A673 (cell line): ENCODE results near the gene RNASE8.

ENCODE experiments used
- CTCF ChIP-seq: fragments of 300-800, 200-600 bp; sonication (generic); conservative IDR thresholded peaks from 2 replicates; pipeline ENCODE4 v1.5.1; 2017; ENCODE audit warnings: low read depth, mild to moderate bottlenecking, antibody characterized with exemption, low read length, moderate library complexity, mixed read lengths
- EZH2 ChIP-seq: fragments of 200-600 bp; sonication (generic); IDR thresholded peaks from 2 replicates; pipeline ENCODE4 v1.6.1; 2017; ENCODE audit warnings: borderline replicate concordance, low read depth, mild to moderate bottlenecking, mixed read lengths, antibody characterized with exemption, low read length; ENCODE audit not compliant: poor library complexity, severe bottlenecking

GRCh38 chr14:21054768-21055145 is 2.9 kb upstream of the RNASE8 start:
- TF ChIP-seq CTCF (no peak), EZH2 (no peak)
